H1 (cell line): ENCODE results near the gene DHRS1.

Source experiments
- CTCF ChIP-seq, 3 experiments: IDR thresholded peaks; 1 replicate in 2 of 3; 2 replicates in 1 of 3; pipeline versions ENCODE4 v1.5.1 to v1.6.1; 2011; ENCODE audit warnings: low read length in 3 of 3, mild to moderate bottlenecking in 3 of 3, inconsistent platforms in 2 of 3, low read depth in 1 of 3, moderate library complexity in 1 of 3; ENCODE audit not compliant: insufficient read depth in 1 of 3; ENCODE audit errors: control extremely low read depth in 1 of 3
- KDM1A ChIP-seq: fragments of 200-600, 300-600 bp; sonication (generic); IDR thresholded peaks from 2 replicates; pipeline ENCODE4 v1.7.1; 2016; ENCODE audit warnings: mild to moderate bottlenecking, low read length, borderline replicate concordance

DNA sequence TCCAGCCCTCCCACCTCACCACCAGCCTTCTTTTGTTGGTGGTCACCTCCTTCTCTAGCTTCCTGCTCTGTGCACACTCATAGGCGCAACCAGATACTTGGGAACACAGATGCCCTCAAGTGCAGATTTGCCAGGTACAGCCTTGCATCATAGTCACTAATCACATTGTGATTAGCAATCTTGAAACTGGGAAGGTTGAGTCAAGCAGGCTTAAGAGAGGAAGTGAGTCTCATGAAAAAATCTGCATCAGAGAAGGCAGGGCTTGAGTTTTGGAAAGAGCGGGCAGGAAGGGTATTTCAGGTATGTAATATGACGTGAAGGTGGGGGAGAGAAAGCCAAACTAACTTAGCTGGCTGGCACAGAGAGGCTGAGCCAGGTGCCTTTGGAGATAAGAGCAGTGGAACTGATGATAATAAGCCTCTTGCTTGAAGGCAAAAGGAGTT lies 25.5 kb downstream of the DHRS1 start:
- TF ChIP-seq CTCF (IDR thresholded peaks at IDR 0.05; ENCODE audit: control extremely low read depth in 1 of 3, insufficient read depth in 1 of 3, low read depth in 1 of 3, low read length in 3 of 3): no peak
- no peak for TF ChIP-seq KDM1A
